ENCODE data around the gene SEC24C. TPM values are rescaled to one million over a fixed set of nuclear protein-coding genes. Genes with fewer than 3 reads are reported as not detected.

Gene SEC24C
- polyA plus RNA-seq, 2 of the 4 experiments (the other 2 are of a cell fraction) = 54.3 to 84.7 TPM

- TF ChIP-seq CTCF (IDR thresholded peaks at IDR 0.05) (no peak), SREBF2 (IDR thresholded peaks at IDR 0.05) (no peak), PHF8 (IDR thresholded peaks at IDR 0.05; ENCODE audit: borderline replicate concordance, low read depth) (no peak), HOXB5 (CRISPR knock-in tag; IDR thresholded peaks at IDR 0.05) (no peak), RARB (CRISPR knock-in tag; IDR thresholded peaks at IDR 0.05) (no peak)
These were observed 59.6 kb downstream of the SEC24C start (continued) for GRCh38 chr10:73803680-73804286.

GRCh38 chr10:73806176-73806950, 62.2 kb downstream of the SEC24C start:
- CTCF ChIA-PET = interaction anchor here (1.0 to 1.6 kb wide), 3 partner anchors 12 to 19 kb away, joined by 3 to 5 read pairs (median 5); no protein-coding TSS in a partner anchor
- no peak for FAIRE-seq

GRCh38 chr10:73807471-73807870, 63.3 kb downstream of the SEC24C start:
- ATAC-seq (no peak), DNase-seq (ENCODE audit: low read depth in 1 of 2, low spot score in 1 of 2) (no peak), FAIRE-seq (no peak)
- 97% methylated on average over 14 of the region's 14 CpGs for WGBS (ENCODE audit: missing lambda C conversion rate)
- Histone ChIP-seq H3K4me2 (no peak overlapping the region), H3K4me1 (peaks cover 14% of the 10 kb centered on the region; the same call in 2 of the 3 replicates), H3K4me3 (no peak overlapping the region), H3K27ac (no peak overlapping the region), H3K9me3 (no peaks in the 10 kb centered on the region)
- ChIA-PET CTCF (interaction anchor here (1.0 to 1.6 kb wide), 3 partner anchors 11 to 20 kb away, joined by 3 to 5 read pairs (median 5); no protein-coding TSS in a partner anchor), POLR2A (no interaction called here)
- TF ChIP-seq NFE2L2 (conservative IDR thresholded peaks at IDR 0.05; ENCODE audit: low read length) (no peak), ELK1 (IDR thresholded peaks at IDR 0.05; ENCODE audit: low read depth, low read length) (no peak), CEBPB (IDR thresholded peaks at IDR 0.05) (no peak), CBX8 (IDR thresholded peaks at IDR 0.05) (no peak), ATOH8 (CRISPR knock-in tag; IDR thresholded peaks at IDR 0.05; ENCODE audit: low read depth) (no peak), EHF (CRISPR knock-in tag; IDR thresholded peaks at IDR 0.05) (no peak), ZSCAN20 (CRISPR knock-in tag; IDR thresholded peaks at IDR 0.05) (no peak), HOXB5 (CRISPR knock-in tag; IDR thresholded peaks at IDR 0.05) (no peak), CBX2 (IDR thresholded peaks at IDR 0.05; ENCODE audit: borderline replicate concordance, low read depth) (no peak), BCL3 (IDR thresholded peaks at IDR 0.05) (no peak)

More at GRCh38 chr10:73806176-73806950, 62.2 kb downstream of the SEC24C start:
- 85% methylated on average over 14 of the region's 14 CpGs for WGBS (ENCODE audit: missing lambda C conversion rate)
- Histone ChIP-seq H3K4me3 (no peak overlapping the region), H3K9me3 (no peaks in the 10 kb centered on the region), H3K4me2 (no peak overlapping the region), H3K4me1 (peaks cover 14% of the 10 kb centered on the region; the same call in 2 of the 3 replicates), H3K27ac (no peak overlapping the region)
- ATAC-seq = no peak
- POLR2A ChIA-PET = interaction anchor here (1.1 kb wide), 1 partner anchor 11 kb away, joined by 3 read pairs; no protein-coding TSS in a partner anchor
- TF ChIP-seq TP53 (CRISPR knock-in tag; IDR thresholded peaks at IDR 0.05) (no peak), RCOR1 (IDR thresholded peaks at IDR 0.05; ENCODE audit: low read depth, low read length) (no peak), CEBPB (IDR thresholded peaks at IDR 0.05) (no peak), NFE2L2 (conservative IDR thresholded peaks at IDR 0.05; ENCODE audit: low read length) (no peak), ZNF302 (CRISPR knock-in tag; IDR thresholded peaks at IDR 0.05) (no peak), ZC3H11A (IDR thresholded peaks at IDR 0.05) (no peak), RAD21 (conservative IDR thresholded peaks at IDR 0.05 in 1 of 2, IDR thresholded peaks at IDR 0.05 in 1 of 2) (no peak), NR3C1 (IDR thresholded peaks at IDR 0.05) (no peak), RARB (CRISPR knock-in tag; IDR thresholded peaks at IDR 0.05) (no peak), POLR2AphosphoS2 (conservative IDR thresholded peaks at IDR 0.05; ENCODE audit: low read length) (no peak), CBX2 (IDR thresholded peaks at IDR 0.05; ENCODE audit: borderline replicate concordance, low read depth) (no peak), BCL3 (IDR thresholded peaks at IDR 0.05) (no peak), KDM1A (IDR thresholded peaks at IDR 0.05; ENCODE audit: low read depth) (no peak), HOXB5 (CRISPR knock-in tag; IDR thresholded peaks at IDR 0.05) (no peak), HDAC2 (IDR thresholded peaks at IDR 0.05) (no peak), E2F6 (IDR thresholded peaks at IDR 0.05; ENCODE audit: borderline replicate concordance, low read depth) (no peak), PHF8 (IDR thresholded peaks at IDR 0.05; ENCODE audit: borderline replicate concordance, low read depth) (no peak), ATOH8 (CRISPR knock-in tag; IDR thresholded peaks at IDR 0.05; ENCODE audit: low read depth) (no peak)
- no peak for DNase-seq (ENCODE audit: low read depth in 1 of 2, low spot score in 1 of 2)
